Measurements from ENCODE around the gene PLCB1.

PLCB1 gene

GRCh38 chr20:8172191-8172590 is 40.1 kb downstream of the PLCB1 start:
- in situ Hi-C loops (cut with HindIII; ENCODE audit: low pct_unique_long_range_greater_than_20kb, low sequenced_read_pairs) = no loop called here
- TF ChIP-seq JUND (IDR thresholded peaks at IDR 0.05; ENCODE audit: low read depth) = no peak
- no peak for DNase-seq (ENCODE audit: low read depth in 1 of 2, low spot score in 1 of 2)

- no peak for DNase-seq (ENCODE audit: low read depth in 1 of 2, low spot score in 1 of 2)
- no peak for TF ChIP-seq JUND (IDR thresholded peaks at IDR 0.05; ENCODE audit: low read depth)
- in situ Hi-C loops (cut with HindIII; ENCODE audit: low pct_unique_long_range_greater_than_20kb, low sequenced_read_pairs) = no loop called here
These were observed 43.9 kb downstream of the PLCB1 start for GRCh38 chr20:8175741-8176675.

- no peak for TF ChIP-seq JUND (IDR thresholded peaks at IDR 0.05; ENCODE audit: low read depth)
- DNase-seq (ENCODE audit: low read depth in 1 of 2, low spot score in 1 of 2) = no peak
- in situ Hi-C loops (cut with HindIII; ENCODE audit: low pct_unique_long_range_greater_than_20kb, low sequenced_read_pairs) = no loop called here
These were observed 51.5 kb downstream of the PLCB1 start for GRCh38 chr20:8183526-8183925.

- TF ChIP-seq JUND (IDR thresholded peaks at IDR 0.05; ENCODE audit: low read depth) = no peak
- DNase-seq (ENCODE audit: low read depth in 1 of 2, low spot score in 1 of 2) = no peak
- in situ Hi-C loops (cut with HindIII; ENCODE audit: low pct_unique_long_range_greater_than_20kb, low sequenced_read_pairs) = no loop called here
These were observed 55.7 kb downstream of the PLCB1 start for GRCh38 chr20:8187740-8188139.

- in situ Hi-C loops (cut with HindIII; ENCODE audit: low pct_unique_long_range_greater_than_20kb, low sequenced_read_pairs) = no loop called here
- TF ChIP-seq JUND (IDR thresholded peaks at IDR 0.05; ENCODE audit: low read depth) = no peak
- no peak for DNase-seq (ENCODE audit: low read depth in 1 of 2, low spot score in 1 of 2)
These were observed 58.2 kb downstream of the PLCB1 start for GRCh38 chr20:8190043-8190880.

- DNase-seq (ENCODE audit: low read depth in 1 of 2, low spot score in 1 of 2) = no peak
- TF ChIP-seq JUND (IDR thresholded peaks at IDR 0.05; ENCODE audit: low read depth) = no peak
- in situ Hi-C loops (cut with HindIII; ENCODE audit: low pct_unique_long_range_greater_than_20kb, low sequenced_read_pairs) = no loop called here
These were observed 62.7 kb downstream of the PLCB1 start for GRCh38 chr20:8194721-8195120.

- no peak for DNase-seq (ENCODE audit: low read depth in 1 of 2, low spot score in 1 of 2)
These were observed 64.0 kb downstream of the PLCB1 start for GRCh38 chr20:8196096-8196495.

GRCh38 chr20:8200220-8200619 is 68.2 kb downstream of the PLCB1 start:
- in situ Hi-C loops (cut with HindIII; ENCODE audit: low pct_unique_long_range_greater_than_20kb, low sequenced_read_pairs) = no loop called here
- TF ChIP-seq JUND (IDR thresholded peaks at IDR 0.05; ENCODE audit: low read depth) = no peak

More at GRCh38 chr20:8196096-8196495, 64.0 kb downstream of the PLCB1 start:
- in situ Hi-C loops (cut with HindIII; ENCODE audit: low pct_unique_long_range_greater_than_20kb, low sequenced_read_pairs) = no loop called here
- no peak for TF ChIP-seq JUND (IDR thresholded peaks at IDR 0.05; ENCODE audit: low read depth)

GRCh38 chr20:8203366-8203765 is 71.3 kb downstream of the PLCB1 start:
- DNase-seq (ENCODE audit: low read depth in 1 of 2, low spot score in 1 of 2) = no peak
- in situ Hi-C loops (cut with HindIII; ENCODE audit: low pct_unique_long_range_greater_than_20kb, low sequenced_read_pairs) = no loop called here
- no peak for TF ChIP-seq JUND (IDR thresholded peaks at IDR 0.05; ENCODE audit: low read depth)

More at GRCh38 chr20:8200220-8200619, 68.2 kb downstream of the PLCB1 start:
- DNase-seq (ENCODE audit: low read depth in 1 of 2, low spot score in 1 of 2) = no peak

- peak; percentile 4 to 19 for DNase-seq (ENCODE audit: low read depth in 1 of 2, low spot score in 1 of 2)
- in situ Hi-C loops (cut with HindIII; ENCODE audit: low pct_unique_long_range_greater_than_20kb, low sequenced_read_pairs) = no loop called here
- TF ChIP-seq JUND (IDR thresholded peaks at IDR 0.05; ENCODE audit: low read depth) = no peak
These were observed 73.9 kb downstream of the PLCB1 start for GRCh38 chr20:8205996-8206395.

GRCh38 chr20:8208226-8208625 is 76.2 kb downstream of the PLCB1 start:
- no peak for TF ChIP-seq JUND (IDR thresholded peaks at IDR 0.05; ENCODE audit: low read depth)
- no peak for DNase-seq (ENCODE audit: low read depth in 1 of 2, low spot score in 1 of 2)
- in situ Hi-C loops (cut with HindIII; ENCODE audit: low pct_unique_long_range_greater_than_20kb, low sequenced_read_pairs) = no loop called here

GRCh38 chr20:8209061-8209460 is 77.0 kb downstream of the PLCB1 start:
- in situ Hi-C loops (cut with HindIII; ENCODE audit: low pct_unique_long_range_greater_than_20kb, low sequenced_read_pairs) = no loop called here
- TF ChIP-seq JUND (IDR thresholded peaks at IDR 0.05; ENCODE audit: low read depth) = no peak
- no peak for DNase-seq (ENCODE audit: low read depth in 1 of 2, low spot score in 1 of 2)

GRCh38 chr20:8210749-8211148 is 78.7 kb downstream of the PLCB1 start:
- no peak for TF ChIP-seq JUND (IDR thresholded peaks at IDR 0.05; ENCODE audit: low read depth)
- no peak for DNase-seq (ENCODE audit: low read depth in 1 of 2, low spot score in 1 of 2)
- in situ Hi-C loops (cut with HindIII; ENCODE audit: low pct_unique_long_range_greater_than_20kb, low sequenced_read_pairs) = no loop called here

Measured in T47D (cell line).